OCI-LY7 (cell line): Measurements from ENCODE around the gene CASP12. TPM values are rescaled to one million over a fixed set of nuclear protein-coding genes. Genes with fewer than 3 reads are reported as not detected.
A peak's percentile ranks its signal among the peaks of the same experiment; 100 is the strongest.

Experiments used
- BruUV-seq: library from RNA; stranded (reverse); fragments of 400-500 nt; replicated peaks from 2 replicates; lab custom pipeline; 2021; lab: Mats Ljungman, UMichigan
- CTCF ChIA-PET: fragments of 300-600 bp; sonication (Branson Sonifier 250); formaldehyde crosslinking; loops from one replicate; lab custom pipeline; 2022; ENCODE audit warnings: antibody characterized with exemption; ENCODE audit not compliant: unreplicated experiment; lab: Charles Lee
- POLR2A ChIA-PET: fragments of 300-600 bp; sonication (Branson Sonifier 250); formaldehyde crosslinking; loops from one replicate; lab custom pipeline; 2022; ENCODE audit warnings: antibody characterized with exemption; lab: Charles Lee
- DNase-seq: peaks from one replicate; pipeline ENCODE4 v3.0.0-alpha.2; 2015; ENCODE audit warnings: low spot score
- H2AFZ ChIP-seq: fragments of 200-600 bp; sonication (generic), shearing (Covaris generic); 2 replicates; pipeline ENCODE4 v1.6.1; 2014; ENCODE audit warnings: mild to moderate bottlenecking, antibody characterized with exemption, low read length, moderate library complexity
- H3K27ac ChIP-seq: fragments of 200-600 bp; sonication (generic); 2 replicates; pipeline ENCODE4 v1.5.1; 2014; ENCODE audit warnings: mixed run types, low read depth, mild to moderate bottlenecking, moderate library complexity, low read length, inconsistent platforms; ENCODE audit not compliant: poor library complexity, severe bottlenecking
- H3K36me3 ChIP-seq: fragments of 200-600 bp; sonication (generic); 2 replicates; pipeline ENCODE4 v1.6.1; 2014; ENCODE audit warnings: mild to moderate bottlenecking, antibody characterized with exemption, low read length, moderate library complexity, mixed read lengths; ENCODE audit not compliant: insufficient read depth
- H3K4me1 ChIP-seq: fragments of 200-600 bp; sonication (generic); 2 replicates; pipeline ENCODE4 v1.5.1; 2014; ENCODE audit warnings: mild to moderate bottlenecking, low read length; ENCODE audit not compliant: insufficient read depth, poor library complexity, severe bottlenecking
- H3K4me2 ChIP-seq: fragments of 200-600 bp; sonication (generic); 2 replicates; pipeline ENCODE4 v1.6.1; 2014; ENCODE audit warnings: mild to moderate bottlenecking, low read length
- H3K4me3 ChIP-seq: fragments of 200-600 bp; sonication (generic); 2 replicates; pipeline ENCODE4 v1.5.1; 2014; ENCODE audit warnings: mild to moderate bottlenecking, low read depth, low read length; ENCODE audit not compliant: poor library complexity, severe bottlenecking
- H3K79me2 ChIP-seq: fragments of 200-600 bp; sonication (generic); 2 replicates; pipeline ENCODE4 v1.6.1; 2016; ENCODE audit warnings: low read depth, mild to moderate bottlenecking, low read length, moderate library complexity, mixed read lengths; ENCODE audit not compliant: insufficient read depth
- H3K9me2 ChIP-seq: fragments of 200-600 bp; sonication (generic); 2 replicates; pipeline ENCODE4 v1.6.1; 2016; ENCODE audit warnings: mild to moderate bottlenecking, low read length, mixed read lengths; ENCODE audit not compliant: insufficient read depth
- H3K9me3 ChIP-seq: fragments of 200-600 bp; sonication (generic); 2 replicates; pipeline ENCODE4 v1.6.1; 2014; ENCODE audit warnings: mild to moderate bottlenecking, mixed run types, low read length, mixed read lengths
- H4K20me1 ChIP-seq: fragments of 200-600 bp; sonication (generic); 2 replicates; pipeline ENCODE4 v1.6.1; 2014; ENCODE audit warnings: mild to moderate bottlenecking, antibody characterized with exemption, low read length, moderate library complexity, mixed read lengths; ENCODE audit not compliant: insufficient read depth
- EZH2phosphoT487 ChIP-seq: fragments of 200-600 bp; sonication (generic); IDR thresholded peaks from 2 replicates; pipeline ENCODE4 v1.6.1; 2018; ENCODE audit warnings: low read depth, borderline replicate concordance, mild to moderate bottlenecking, mixed run types, antibody characterized with exemption, low read length, moderate library complexity, mixed read lengths
- intact Hi-C: fragments of 100-400 bp; cut with micrococcal nuclease; formaldehyde crosslinking; loops from one replicate; pipeline ENCODE4 v1.10.0; 2022; ENCODE audit not compliant: unreplicated experiment
- total RNA-seq, 2 experiments: library from RNA; depleted of rRNA in 1 of 2; stranded (reverse); fragments of >200 nt in 1 of 2; shearing (Covaris generic) in 1 of 2; gene quantifications; 2 replicates each; pipeline ENCODE4 v1.2.3, GENCODE V29; 2014 to 2022
- TF ChIP-seq, protein P1 (sequence below): fragments of 200-600 bp; sonication (generic); conservative IDR thresholded peaks from 2 replicates; pipeline ENCODE4 v1.5.1; 2014; ENCODE audit warnings: mild to moderate bottlenecking, antibody characterized with exemption, low read length, moderate library complexity, mixed read lengths

Gene CASP12
- total RNA-seq, 2 experiments from 2014 or later = not detected

GRCh38 chr11:104918113-104918824, 20.0 kb upstream of the CASP12 start:
- ChIA-PET CTCF (no interaction called here), POLR2A (interaction anchor here (0.7 kb wide), 1 partner anchor 93 kb away, joined by 3 read pairs; no protein-coding TSS in a partner anchor)
- no peak for DNase-seq
- intact Hi-C loops = no loop called here
- no peaks in the 10 kb centered on the region for H3K79me2 ChIP-seq
- H3K9me2 ChIP-seq = no peaks in the 10 kb centered on the region
- TF ChIP-seq EZH2phosphoT487 = no peak
- TF ChIP-seq, protein P1, sequence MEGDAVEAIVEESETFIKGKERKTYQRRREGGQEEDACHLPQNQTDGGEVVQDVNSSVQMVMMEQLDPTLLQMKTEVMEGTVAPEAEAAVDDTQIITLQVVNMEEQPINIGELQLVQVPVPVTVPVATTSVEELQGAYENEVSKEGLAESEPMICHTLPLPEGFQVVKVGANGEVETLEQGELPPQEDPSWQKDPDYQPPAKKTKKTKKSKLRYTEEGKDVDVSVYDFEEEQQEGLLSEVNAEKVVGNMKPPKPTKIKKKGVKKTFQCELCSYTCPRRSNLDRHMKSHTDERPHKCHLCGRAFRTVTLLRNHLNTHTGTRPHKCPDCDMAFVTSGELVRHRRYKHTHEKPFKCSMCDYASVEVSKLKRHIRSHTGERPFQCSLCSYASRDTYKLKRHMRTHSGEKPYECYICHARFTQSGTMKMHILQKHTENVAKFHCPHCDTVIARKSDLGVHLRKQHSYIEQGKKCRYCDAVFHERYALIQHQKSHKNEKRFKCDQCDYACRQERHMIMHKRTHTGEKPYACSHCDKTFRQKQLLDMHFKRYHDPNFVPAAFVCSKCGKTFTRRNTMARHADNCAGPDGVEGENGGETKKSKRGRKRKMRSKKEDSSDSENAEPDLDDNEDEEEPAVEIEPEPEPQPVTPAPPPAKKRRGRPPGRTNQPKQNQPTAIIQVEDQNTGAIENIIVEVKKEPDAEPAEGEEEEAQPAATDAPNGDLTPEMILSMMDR = no peak
- no peaks in the 10 kb centered on the region for H3K4me1 ChIP-seq
- peak overlapping the region; percentile 41 for H3K4me2 ChIP-seq
- no peaks in the 10 kb centered on the region for H3K9me3 ChIP-seq
- H4K20me1 ChIP-seq = no peaks in the 10 kb centered on the region
- no peaks in the 10 kb centered on the region for H3K36me3 ChIP-seq
- peak overlapping the region; percentile 72; the same call in 1 of the 2 replicates for H2AFZ ChIP-seq
- H3K27ac ChIP-seq = no peak overlapping the region
- peak overlapping the region; percentile 44 for H3K4me3 ChIP-seq
- BruUV-seq = no TSS peak

GRCh38 chr11:104917271-104918112, 19.2 kb upstream of the CASP12 start:
- intact Hi-C loops = no loop called here
- Histone ChIP-seq H3K79me2 (no peaks in the 10 kb centered on the region), H3K4me1 (no peaks in the 10 kb centered on the region)

More at GRCh38 chr11:104917271-104918112, 19.2 kb upstream of the CASP12 start:
- Histone ChIP-seq H3K27ac (no peak overlapping the region), H4K20me1 (no peaks in the 10 kb centered on the region), H3K9me3 (no peaks in the 10 kb centered on the region), H3K9me2 (no peaks in the 10 kb centered on the region), H3K4me3 (peak overlapping the region; percentile 44), H2AFZ (peak overlapping the region; percentile 72; the same call in 1 of the 2 replicates), H3K4me2 (peak overlapping the region; percentile 41), H3K36me3 (no peaks in the 10 kb centered on the region)
- ChIA-PET POLR2A (interaction anchor here (0.6 to 0.7 kb wide), 3 partner anchors 65 to 1071 kb away, joined by 3 read pairs; no protein-coding TSS in a partner anchor), CTCF (no interaction called here)
- no TSS peak for BruUV-seq
- no peak for DNase-seq
- no peak for TF ChIP-seq EZH2phosphoT487
- TF ChIP-seq, protein P1 = no peak
